ENCODE results near the gene CCDC6.
"Not testable (repeated sequence)": the region's sequence is repeated elsewhere in the genome, so short reads cannot be mapped to it uniquely, and the experiment has no call there.

The CCDC6 gene

GRCh38 chr10:59885430-59886134, 20.8 kb downstream of the CCDC6 start:
- DNase-seq (ENCODE audit: low read depth): no peak
- H3K4me3 ChIP-seq (ENCODE audit: low read depth, low read length): no peak overlapping the region
- TF ChIP-seq CTCF (IDR thresholded peaks at IDR 0.05; ENCODE audit: control insufficient read depth, extremely low read depth, insufficient read depth): no peak

GRCh38 chr10:59884893-59885292, 21.5 kb downstream of the CCDC6 start:
- DNase-seq (ENCODE audit: low read depth); H3K4me3 ChIP-seq (ENCODE audit: low read depth, low read length): not testable (repeated sequence)

- no peak for TF ChIP-seq CTCF (IDR thresholded peaks at IDR 0.05; ENCODE audit: control insufficient read depth, extremely low read depth, insufficient read depth)
Measured at GRCh38 chr10:59881640-59882039, 24.7 kb downstream of the CCDC6 start.

GRCh38 chr10:59880971-59881510, 25.3 kb downstream of the CCDC6 start:
- no peak for TF ChIP-seq CTCF (IDR thresholded peaks at IDR 0.05; ENCODE audit: control insufficient read depth, extremely low read depth, insufficient read depth)
- no peak overlapping the region for H3K4me3 ChIP-seq (ENCODE audit: low read depth, low read length)
- no peak for DNase-seq (ENCODE audit: low read depth)

More at GRCh38 chr10:59881640-59882039, 24.7 kb downstream of the CCDC6 start:
- DNase-seq (ENCODE audit: low read depth): no peak
- H3K4me3 ChIP-seq (ENCODE audit: low read depth, low read length): no peak overlapping the region

- no peak for DNase-seq (ENCODE audit: low read depth)
- no peak overlapping the region for H3K4me3 ChIP-seq (ENCODE audit: low read depth, low read length)
- no peak for TF ChIP-seq CTCF (IDR thresholded peaks at IDR 0.05; ENCODE audit: control insufficient read depth, extremely low read depth, insufficient read depth)
Measured at GRCh38 chr10:59880019-59880717, 26.2 kb downstream of the CCDC6 start.

GRCh38 chr10:59879363-59879913, 26.9 kb downstream of the CCDC6 start:
- no peak for DNase-seq (ENCODE audit: low read depth)
- no peak for TF ChIP-seq CTCF (IDR thresholded peaks at IDR 0.05; ENCODE audit: control insufficient read depth, extremely low read depth, insufficient read depth)
- no peak overlapping the region for H3K4me3 ChIP-seq (ENCODE audit: low read depth, low read length)

GRCh38 chr10:59878915-59879314, 27.4 kb downstream of the CCDC6 start:
- H3K4me3 ChIP-seq (ENCODE audit: low read depth, low read length): no peak overlapping the region
- DNase-seq (ENCODE audit: low read depth): no peak
- no peak for TF ChIP-seq CTCF (IDR thresholded peaks at IDR 0.05; ENCODE audit: control insufficient read depth, extremely low read depth, insufficient read depth)

Measured in LNCaP clone FGC (cell line).